GM21737 (cell line): ENCODE data around the gene ZMIZ1.

Source experiments
- ATAC-seq: cut with Tn5 transposase; IDR thresholded peaks from one replicate; pipeline ENCODE4 v1.9.1; 2021; ENCODE audit warnings: mild to moderate bottlenecking, moderate library complexity; ENCODE audit not compliant: unreplicated experiment

The ZMIZ1 gene

GRCh38 chr10:79166312-79166721 lies 97.6 kb downstream of the ZMIZ1 start:
- ATAC-seq, result no peak

- ATAC-seq, result no peak
These were observed 98.0 kb downstream of the ZMIZ1 start for GRCh38 chr10:79166741-79167140.

GRCh38 chr10:79167537-79167936 lies 98.8 kb downstream of the ZMIZ1 start:
- no peak for ATAC-seq

GRCh38 chr10:79168210-79168609 lies 99.4 kb downstream of the ZMIZ1 start:
- ATAC-seq, result no peak

GRCh38 chr10:79170226-79170752 lies 101.5 kb downstream of the ZMIZ1 start:
- no peak for ATAC-seq

- no peak for ATAC-seq
These were observed 102.2 kb downstream of the ZMIZ1 start for GRCh38 chr10:79170993-79171392.

GRCh38 chr10:79171504-79171903 lies 102.7 kb downstream of the ZMIZ1 start:
- ATAC-seq, result no peak

GRCh38 chr10:79172881-79173280 lies 104.1 kb downstream of the ZMIZ1 start:
- no peak for ATAC-seq

GRCh38 chr10:79173582-79174262 lies 105.0 kb downstream of the ZMIZ1 start:
- ATAC-seq, result no peak

- no peak for ATAC-seq
These were observed 107.3 kb downstream of the ZMIZ1 start for GRCh38 chr10:79176052-79176501.

GRCh38 chr10:79176949-79177602 lies 108.3 kb downstream of the ZMIZ1 start:
- no peak for ATAC-seq

GRCh38 chr10:79178070-79178576 lies 109.4 kb downstream of the ZMIZ1 start:
- no peak for ATAC-seq

- ATAC-seq, result no peak
These were observed 109.9 kb downstream of the ZMIZ1 start for GRCh38 chr10:79178614-79179163.

- no peak for ATAC-seq
These were observed 110.6 kb downstream of the ZMIZ1 start for GRCh38 chr10:79179164-79179956.

- no peak for ATAC-seq
These were observed 111.2 kb downstream of the ZMIZ1 start for GRCh38 chr10:79179957-79180309.

- ATAC-seq, result no peak
These were observed 111.9 kb downstream of the ZMIZ1 start for GRCh38 chr10:79180414-79181221.

- ATAC-seq, result no peak
These were observed 112.5 kb downstream of the ZMIZ1 start for GRCh38 chr10:79181227-79181626.

GRCh38 chr10:79181698-79182521 lies 113.1 kb downstream of the ZMIZ1 start:
- no peak for ATAC-seq

GRCh38 chr10:79182781-79183467 lies 114.2 kb downstream of the ZMIZ1 start:
- ATAC-seq, result no peak
